ENCODE data around the gene KYNU.

Gene KYNU

GRCh38 chr2:142993771-142994170 is 116.3 kb downstream of the KYNU start:
- DNase-seq (ENCODE audit: low read depth) = no peak
- no peak overlapping the region for H3K4me3 ChIP-seq (replicated peaks; ENCODE audit: low read depth, low read length)

GRCh38 chr2:142994665-142995064 is 117.2 kb downstream of the KYNU start:
- no peak overlapping the region for H3K4me3 ChIP-seq (replicated peaks; ENCODE audit: low read depth, low read length)
- TF ChIP-seq CTCF (IDR thresholded peaks at IDR 0.05; ENCODE audit: low read length, missing control alignments) = no peak
- DNase-seq (ENCODE audit: low read depth) = no peak

More at GRCh38 chr2:142993771-142994170, 116.3 kb downstream of the KYNU start:
- TF ChIP-seq CTCF (IDR thresholded peaks at IDR 0.05; ENCODE audit: low read length, missing control alignments) = no peak

DNA sequence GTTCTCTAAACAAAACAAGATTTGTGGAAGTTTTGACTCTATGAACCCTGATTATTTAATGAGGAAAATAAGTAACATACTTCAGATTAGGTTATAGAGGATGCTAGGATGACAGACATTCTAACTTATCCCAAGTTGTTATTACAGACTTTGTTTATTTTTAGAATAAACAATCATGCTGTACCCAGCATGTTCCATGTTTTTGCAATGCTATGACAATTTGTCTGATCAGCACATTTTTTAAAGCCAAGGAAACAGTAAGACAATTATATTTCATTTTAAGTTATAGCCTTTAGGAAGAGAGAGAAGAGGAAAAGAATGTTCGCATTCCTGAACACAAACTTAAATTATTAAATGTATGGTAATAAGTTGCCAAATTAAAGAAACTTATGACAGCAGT is 119.8 kb downstream of the KYNU start:
- H3K4me3 ChIP-seq (replicated peaks; ENCODE audit: low read depth, low read length) = no peak overlapping the region
- DNase-seq (ENCODE audit: low read depth) = no peak
- TF ChIP-seq CTCF (IDR thresholded peaks at IDR 0.05; ENCODE audit: low read length, missing control alignments) = no peak

GRCh38 chr2:143000599-143000998 is 123.1 kb downstream of the KYNU start:
- no peak for TF ChIP-seq CTCF (IDR thresholded peaks at IDR 0.05; ENCODE audit: low read length, missing control alignments)
- DNase-seq (ENCODE audit: low read depth) = no peak
- H3K4me3 ChIP-seq (replicated peaks; ENCODE audit: low read depth, low read length) = no peak overlapping the region

GRCh38 chr2:143001501-143001900 is 124.0 kb downstream of the KYNU start:
- no peak for DNase-seq (ENCODE audit: low read depth)
- no peak for TF ChIP-seq CTCF (IDR thresholded peaks at IDR 0.05; ENCODE audit: low read length, missing control alignments)
- H3K4me3 ChIP-seq (replicated peaks; ENCODE audit: low read depth, low read length) = no peak overlapping the region

- TF ChIP-seq CTCF (IDR thresholded peaks at IDR 0.05; ENCODE audit: low read length, missing control alignments) = no peak
- no peak overlapping the region for H3K4me3 ChIP-seq (replicated peaks; ENCODE audit: low read depth, low read length)
- no peak for DNase-seq (ENCODE audit: low read depth)
These were observed 138.2 kb downstream of the KYNU start for GRCh38 chr2:143015656-143016055.

DNA sequence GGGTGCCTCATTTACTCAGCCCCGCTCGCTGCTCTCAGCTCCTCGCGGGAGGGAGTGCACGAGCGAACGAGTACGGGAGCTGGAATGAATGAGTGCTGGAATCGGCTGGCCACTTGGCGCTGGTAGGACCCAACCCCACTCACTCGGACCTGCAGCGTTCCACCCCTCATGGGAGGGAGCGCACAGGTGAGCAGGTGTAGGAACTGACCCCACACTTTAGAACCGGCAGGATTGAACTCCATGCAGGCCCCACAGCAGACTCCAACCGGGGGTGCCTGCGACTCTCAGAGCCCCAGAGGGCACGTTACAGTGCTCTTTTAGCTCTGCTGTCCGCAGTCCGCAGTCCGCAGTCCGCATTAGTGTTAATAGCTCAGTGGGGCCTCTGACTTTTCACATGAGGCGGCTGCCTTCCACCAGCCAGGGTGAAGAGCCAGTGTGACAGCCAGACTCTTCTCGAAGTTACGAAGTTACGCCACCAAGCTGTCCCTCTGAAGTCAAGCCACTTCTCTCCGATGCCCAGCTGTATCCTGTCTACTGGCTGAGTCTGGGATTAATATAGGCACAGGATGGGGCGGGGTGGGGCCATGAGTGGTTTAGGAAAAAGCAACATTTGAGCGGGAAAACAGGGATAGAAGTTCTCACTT is 149.1 kb downstream of the KYNU start:
- TF ChIP-seq CTCF (IDR thresholded peaks at IDR 0.05; ENCODE audit: low read length, missing control alignments) = no peak
- H3K4me3 ChIP-seq (replicated peaks; ENCODE audit: low read depth, low read length) = no peak overlapping the region

More for the DNA sequence above, 149.1 kb downstream of the KYNU start:
- DNase-seq (ENCODE audit: low read depth) = no peak

All from fibroblast of pulmonary artery (primary cell).